Retinal pigment epithelial cell (primary cell): ENCODE data around the gene TUBGCP6.

Source experiments
- DNase-seq: peaks from one replicate; pipeline ENCODE4 v3.0.0-alpha.2; 2010; ENCODE audit warnings: low read depth
- H3K4me3 ChIP-seq: 2 replicates; pipeline ENCODE4 v1.5.1; 2011; ENCODE audit warnings: mild to moderate bottlenecking, low read length, control low read depth, moderate library complexity
- CTCF ChIP-seq: conservative IDR thresholded peaks from 2 replicates; pipeline ENCODE4 v1.5.1; 2011; ENCODE audit warnings: low read depth, low read length, control low read depth, inconsistent platforms

TUBGCP6 gene

DNA sequence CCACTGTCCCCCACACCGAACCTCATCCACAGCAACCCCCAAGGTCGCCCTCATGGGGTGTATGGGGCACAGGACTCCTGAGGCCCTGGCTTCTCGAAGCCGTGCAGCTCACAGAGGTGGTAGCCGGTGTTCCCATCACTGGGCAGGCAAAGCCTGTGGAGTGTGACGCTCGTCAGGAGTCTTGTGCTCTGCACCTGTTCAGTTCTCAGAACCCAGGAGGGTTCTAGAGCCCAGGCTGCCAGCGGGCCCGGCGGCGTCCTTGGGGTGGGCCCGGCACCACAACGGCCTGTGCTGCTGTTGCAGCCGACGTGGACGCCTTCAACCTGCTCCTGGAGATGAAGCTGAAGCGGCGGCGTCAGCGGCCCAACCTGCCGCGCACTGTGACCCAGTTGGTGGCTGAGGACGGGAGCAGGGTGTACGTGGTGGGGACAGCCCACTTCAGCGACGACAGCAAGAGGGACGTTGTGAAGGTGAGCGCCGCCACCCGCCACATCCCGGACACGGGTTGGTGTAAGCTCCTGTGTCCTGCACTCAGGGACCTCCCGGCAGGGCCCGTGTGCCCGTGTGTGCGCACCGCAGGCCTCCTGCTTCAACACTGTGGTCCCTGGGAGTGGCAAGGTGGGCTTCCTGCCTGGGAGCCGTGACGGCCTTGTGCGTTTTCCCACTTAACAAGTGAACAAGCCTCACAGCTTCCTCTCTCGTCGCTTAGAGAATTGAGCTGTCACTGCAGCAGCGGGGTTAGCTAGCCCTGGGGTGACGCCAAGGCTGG lies 50.6 kb downstream of the TUBGCP6 start:
- DNase-seq, result no peak
- no peak for TF ChIP-seq CTCF
- no peak overlapping the region for H3K4me3 ChIP-seq

- TF ChIP-seq CTCF, result no peak
- no peak overlapping the region for H3K4me3 ChIP-seq
- DNase-seq, result no peak
These were observed 51.2 kb downstream of the TUBGCP6 start for GRCh38 chr22:50193621-50194020.

- no peak for TF ChIP-seq CTCF
- H3K4me3 ChIP-seq, result no peak overlapping the region
- no peak for DNase-seq
These were observed 52.2 kb downstream of the TUBGCP6 start for GRCh38 chr22:50192436-50193204.

DNA sequence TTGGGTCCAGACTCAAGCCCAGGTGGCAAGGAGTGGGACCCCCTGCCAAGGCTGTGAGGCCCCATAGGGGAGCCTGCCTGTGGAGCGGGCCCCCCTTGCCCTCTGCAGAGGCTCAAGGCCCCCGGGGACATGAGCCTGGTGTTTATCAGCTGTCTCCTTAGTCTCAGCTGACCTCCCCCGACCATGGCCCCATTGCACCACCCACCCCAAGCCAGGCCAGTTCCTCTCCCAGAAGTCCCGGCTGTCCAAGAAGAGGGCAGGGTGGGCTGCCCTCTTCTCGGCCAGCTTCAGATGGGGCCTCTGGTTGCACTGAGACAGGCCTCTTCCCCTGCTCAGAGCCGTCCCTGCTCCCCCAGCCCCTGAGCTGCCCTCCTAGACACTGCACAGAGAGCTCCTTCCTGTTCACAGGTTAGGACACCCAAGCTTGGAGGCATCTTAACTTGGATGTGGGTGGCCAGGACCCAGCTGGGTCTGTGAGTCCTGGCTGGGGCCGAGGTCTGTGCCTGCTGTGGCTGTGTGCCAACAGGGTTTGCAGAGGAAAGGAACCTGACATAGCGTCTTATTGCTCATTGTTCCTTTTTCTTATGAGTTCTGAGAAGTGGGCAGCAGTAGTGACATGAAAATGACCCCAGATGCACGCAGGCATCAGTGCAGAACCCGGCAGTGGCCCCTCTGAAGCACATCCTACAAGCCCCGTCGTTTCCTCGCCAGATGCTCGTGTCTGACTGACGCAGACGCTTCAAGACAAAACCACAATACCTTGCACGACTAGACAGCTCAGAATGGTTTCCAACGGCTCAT lies 53.7 kb downstream of the TUBGCP6 start:
- peak overlapping the region; percentile 46 for H3K4me3 ChIP-seq
- TF ChIP-seq CTCF, result no peak
- no peak for DNase-seq

- DNase-seq, result peak; percentile 56
- peak; percentile 31 for TF ChIP-seq CTCF
- H3K4me3 ChIP-seq, result peak overlapping the region; percentile 46
These were observed 54.5 kb downstream of the TUBGCP6 start for GRCh38 chr22:50190182-50190940.

- no peak for TF ChIP-seq CTCF
- no peak for DNase-seq
- H3K4me3 ChIP-seq, result peak overlapping the region; percentile 46
These were observed 55.0 kb downstream of the TUBGCP6 start for GRCh38 chr22:50189849-50190181.
